Activated CD4-positive, alpha-beta T cell treated with anti-CD3 and anti-CD28 coated beads, Interleukin-2, amount 50 U/mL, for 16 hours (primary cell): ENCODE data around the gene CCDC51.
"Not testable (repeated sequence)": the region's sequence is repeated elsewhere in the genome, so short reads cannot be mapped to it uniquely, and the experiment has no call there.

Source experiments
- DNase-seq: peaks from one replicate; pipeline ENCODE4 v3.0.0-alpha.2; 2020

CCDC51 gene

GRCh38 chr3:48439820-48440589 lies at the start of gene CCDC51, which contains the start of gene TMA7:
Gene CCDC51 (minus strand): TSS chr3:48440119. CDS start chr3:48435128, 4,991 bp downstream.
Gene TMA7 (plus strand): TSS chr3:48440257. CDS start chr3:48440297, 40 bp downstream.
- DNase-seq: peak; percentile 99

- no peak for DNase-seq
These were observed 47.0 kb upstream of the CCDC51 start for GRCh38 chr3:48486952-48487351.

- not testable (repeated sequence) for DNase-seq
These were observed 42.9 kb upstream of the CCDC51 start for GRCh38 chr3:48482822-48483221.

GRCh38 chr3:48480891-48481290 lies 41.0 kb upstream of the CCDC51 start:
- not testable (repeated sequence) for DNase-seq

GRCh38 chr3:48478626-48479555 lies 39.0 kb upstream of the CCDC51 start:
- peak; percentile 68 for DNase-seq

GRCh38 chr3:48477959-48478520 lies 38.1 kb upstream of the CCDC51 start:
- DNase-seq: no peak

- no peak for DNase-seq
These were observed 36.6 kb upstream of the CCDC51 start for GRCh38 chr3:48476426-48477053.

- no peak for DNase-seq
These were observed 35.3 kb upstream of the CCDC51 start for GRCh38 chr3:48475188-48475587.

- no peak for DNase-seq
These were observed 34.7 kb upstream of the CCDC51 start for GRCh38 chr3:48474619-48475018.

GRCh38 chr3:48474031-48474430 lies 34.1 kb upstream of the CCDC51 start:
- not testable (repeated sequence) for DNase-seq

- DNase-seq: no peak
These were observed 33.7 kb upstream of the CCDC51 start for GRCh38 chr3:48473617-48473952.

GRCh38 chr3:48472923-48473616 lies 33.2 kb upstream of the CCDC51 start:
- DNase-seq: peak; percentile 98

GRCh38 chr3:48472673-48472922 lies 32.7 kb upstream of the CCDC51 start:
- no peak for DNase-seq

- DNase-seq: no peak
These were observed 30.4 kb upstream of the CCDC51 start for GRCh38 chr3:48470286-48470685.

GRCh38 chr3:48469046-48469915 lies 29.4 kb upstream of the CCDC51 start:
- no peak for DNase-seq

GRCh38 chr3:48468329-48468731 lies 28.4 kb upstream of the CCDC51 start:
- DNase-seq: no peak

- DNase-seq: no peak
These were observed 27.8 kb upstream of the CCDC51 start for GRCh38 chr3:48467473-48468267.

GRCh38 chr3:48467110-48467454 lies 27.2 kb upstream of the CCDC51 start:
- DNase-seq: no peak

GRCh38 chr3:48466386-48467109 lies 26.6 kb upstream of the CCDC51 start:
- peak; percentile 41 for DNase-seq
